ENCODE results near the gene PROKR1.

The PROKR1 gene

GRCh38 chr2:68606759-68607158, 36.6 kb upstream of the PROKR1 start:
- TF ChIP-seq EGR1 (IDR thresholded peaks at IDR 0.05), result no peak
- TF ChIP-seq NFIC (IDR thresholded peaks at IDR 0.05), result no peak
- no peak for TF ChIP-seq CREB1 (IDR thresholded peaks at IDR 0.05; ENCODE audit: low read depth)
- TF ChIP-seq REST (IDR thresholded peaks at IDR 0.05; ENCODE audit: low read depth), result no peak
- TF ChIP-seq CEBPB (IDR thresholded peaks at IDR 0.05), result no peak
- TF ChIP-seq FOXM1 (IDR thresholded peaks at IDR 0.05; ENCODE audit: borderline replicate concordance, low read depth), result no peak

GRCh38 chr2:68607837-68608236, 35.5 kb upstream of the PROKR1 start:
- TF ChIP-seq CEBPB (IDR thresholded peaks at IDR 0.05) (no peak), MAX (IDR thresholded peaks at IDR 0.05) (no peak), RAD21 (IDR thresholded peaks at IDR 0.05; ENCODE audit: low read depth) (no peak), TCF12 (IDR thresholded peaks at IDR 0.05; ENCODE audit: low read depth) (no peak), TEAD4 (IDR thresholded peaks at IDR 0.05) (no peak)

- no peak for TF ChIP-seq CREB1 (IDR thresholded peaks at IDR 0.05; ENCODE audit: low read depth)
- TF ChIP-seq REST (IDR thresholded peaks at IDR 0.05; ENCODE audit: low read depth), result no peak
- TF ChIP-seq MAX (IDR thresholded peaks at IDR 0.05), result no peak
- no peak for TF ChIP-seq TEAD4 (IDR thresholded peaks at IDR 0.05)
These were observed 30.4 kb upstream of the PROKR1 start for GRCh38 chr2:68612765-68613519.

GRCh38 chr2:68620772-68621171, 22.6 kb upstream of the PROKR1 start:
- TF ChIP-seq RAD21 (IDR thresholded peaks at IDR 0.05; ENCODE audit: low read depth), result no peak
- no peak for TF ChIP-seq USF1 (IDR thresholded peaks at IDR 0.05)
- TF ChIP-seq REST (IDR thresholded peaks at IDR 0.05; ENCODE audit: low read depth), result no peak
- TF ChIP-seq TEAD4 (IDR thresholded peaks at IDR 0.05), result no peak
- TF ChIP-seq TAF1 (IDR thresholded peaks at IDR 0.05; ENCODE audit: low read depth), result no peak
- TF ChIP-seq ZBTB7A (IDR thresholded peaks at IDR 0.05; ENCODE audit: low read depth), result no peak
- no peak for TF ChIP-seq YY1 (IDR thresholded peaks at IDR 0.05; ENCODE audit: low read depth)
- TF ChIP-seq CREB1 (IDR thresholded peaks at IDR 0.05; ENCODE audit: low read depth), result no peak
- TF ChIP-seq EP300 (IDR thresholded peaks at IDR 0.05; ENCODE audit: borderline replicate concordance), result no peak
- no peak for TF ChIP-seq CEBPB (IDR thresholded peaks at IDR 0.05)
- no peak for TF ChIP-seq TCF12 (IDR thresholded peaks at IDR 0.05; ENCODE audit: low read depth)
- TF ChIP-seq MAX (IDR thresholded peaks at IDR 0.05), result no peak
- no peak for TF ChIP-seq EGR1 (IDR thresholded peaks at IDR 0.05)
- no peak for TF ChIP-seq FOXM1 (IDR thresholded peaks at IDR 0.05; ENCODE audit: borderline replicate concordance, low read depth)
- no peak for TF ChIP-seq NFIC (IDR thresholded peaks at IDR 0.05)

GRCh38 chr2:68623820-68624219, 19.6 kb upstream of the PROKR1 start:
- no peak for TF ChIP-seq TAF1 (IDR thresholded peaks at IDR 0.05; ENCODE audit: low read depth)

All from Ishikawa (cell line).